ENCODE results near the gene CALY. TPM values are rescaled to one million over a fixed set of nuclear protein-coding genes. Genes with fewer than 3 reads are reported as not detected.

The CALY gene
- total RNA-seq, 3 donors from 2014 or later (not counting 1 experiment from before 2014, with no cell fraction given): not detected

DNA sequence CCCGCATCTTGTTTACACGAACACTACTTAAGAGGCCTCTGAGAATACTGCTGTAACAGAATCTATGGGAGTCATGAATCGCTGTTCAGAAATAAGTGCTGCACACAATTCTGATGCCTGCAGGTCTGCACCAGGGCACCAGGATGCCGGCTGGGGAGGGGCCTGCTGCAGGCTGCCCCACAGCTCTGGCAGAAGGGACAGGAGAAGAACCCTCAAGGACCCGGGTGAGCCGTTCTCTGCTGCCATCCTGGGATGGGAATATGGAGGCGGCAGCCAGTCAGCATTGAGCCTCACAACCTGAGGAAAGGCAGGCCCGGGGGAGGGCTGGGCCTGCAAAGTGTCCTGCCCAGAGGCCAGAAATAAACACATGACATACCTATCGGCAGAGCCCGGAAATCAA is 39.2 kb downstream of the CALY start:
- Mint-ChIP-seq H3K4me1 (peaks cover 0 to under 1% of the 10 kb centered on the region in 2 donors), H3K27ac (no peak overlapping the region), H3K36me3 (peaks cover 15% of the 10 kb centered on the region), H3K27me3 (ENCODE audit: low read depth in 2 of 2) (no peaks in the 10 kb centered on the region), H3K9me3 (no peaks in the 10 kb centered on the region), H3K4me3 (no peak overlapping the region)
- intact Hi-C loops (cut with micrococcal nuclease): no loop called here
- no peak overlapping the region for H3K4me3 ChIP-seq (ENCODE audit: low read length)
- TF ChIP-seq, protein P1, sequence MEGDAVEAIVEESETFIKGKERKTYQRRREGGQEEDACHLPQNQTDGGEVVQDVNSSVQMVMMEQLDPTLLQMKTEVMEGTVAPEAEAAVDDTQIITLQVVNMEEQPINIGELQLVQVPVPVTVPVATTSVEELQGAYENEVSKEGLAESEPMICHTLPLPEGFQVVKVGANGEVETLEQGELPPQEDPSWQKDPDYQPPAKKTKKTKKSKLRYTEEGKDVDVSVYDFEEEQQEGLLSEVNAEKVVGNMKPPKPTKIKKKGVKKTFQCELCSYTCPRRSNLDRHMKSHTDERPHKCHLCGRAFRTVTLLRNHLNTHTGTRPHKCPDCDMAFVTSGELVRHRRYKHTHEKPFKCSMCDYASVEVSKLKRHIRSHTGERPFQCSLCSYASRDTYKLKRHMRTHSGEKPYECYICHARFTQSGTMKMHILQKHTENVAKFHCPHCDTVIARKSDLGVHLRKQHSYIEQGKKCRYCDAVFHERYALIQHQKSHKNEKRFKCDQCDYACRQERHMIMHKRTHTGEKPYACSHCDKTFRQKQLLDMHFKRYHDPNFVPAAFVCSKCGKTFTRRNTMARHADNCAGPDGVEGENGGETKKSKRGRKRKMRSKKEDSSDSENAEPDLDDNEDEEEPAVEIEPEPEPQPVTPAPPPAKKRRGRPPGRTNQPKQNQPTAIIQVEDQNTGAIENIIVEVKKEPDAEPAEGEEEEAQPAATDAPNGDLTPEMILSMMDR (IDR thresholded peaks at IDR 0.05): no peak
- H3K27me3 ChIP-seq (ENCODE audit: control insufficient read depth, insufficient read depth, low read length): no peaks in the 10 kb centered on the region
- H3K36me3 ChIP-seq (ENCODE audit: control insufficient read depth, insufficient read depth, low read length): peaks cover 75% of the 10 kb centered on the region
- H3K4me1 ChIP-seq (ENCODE audit: control insufficient read depth, insufficient read depth, low read length): peaks cover 7% of the 10 kb centered on the region
- WGBS (ENCODE audit: insufficient coverage): 97% methylated on average over 10 of the region's 10 CpGs
- ATAC-seq (no peak), DNase-seq (no peak)
- no peaks in the 10 kb centered on the region for H3K9me3 ChIP-seq (ENCODE audit: control insufficient read depth, insufficient read depth, low read length)
- H3K27ac ChIP-seq (ENCODE audit: low read length): no peak overlapping the region

DNA sequence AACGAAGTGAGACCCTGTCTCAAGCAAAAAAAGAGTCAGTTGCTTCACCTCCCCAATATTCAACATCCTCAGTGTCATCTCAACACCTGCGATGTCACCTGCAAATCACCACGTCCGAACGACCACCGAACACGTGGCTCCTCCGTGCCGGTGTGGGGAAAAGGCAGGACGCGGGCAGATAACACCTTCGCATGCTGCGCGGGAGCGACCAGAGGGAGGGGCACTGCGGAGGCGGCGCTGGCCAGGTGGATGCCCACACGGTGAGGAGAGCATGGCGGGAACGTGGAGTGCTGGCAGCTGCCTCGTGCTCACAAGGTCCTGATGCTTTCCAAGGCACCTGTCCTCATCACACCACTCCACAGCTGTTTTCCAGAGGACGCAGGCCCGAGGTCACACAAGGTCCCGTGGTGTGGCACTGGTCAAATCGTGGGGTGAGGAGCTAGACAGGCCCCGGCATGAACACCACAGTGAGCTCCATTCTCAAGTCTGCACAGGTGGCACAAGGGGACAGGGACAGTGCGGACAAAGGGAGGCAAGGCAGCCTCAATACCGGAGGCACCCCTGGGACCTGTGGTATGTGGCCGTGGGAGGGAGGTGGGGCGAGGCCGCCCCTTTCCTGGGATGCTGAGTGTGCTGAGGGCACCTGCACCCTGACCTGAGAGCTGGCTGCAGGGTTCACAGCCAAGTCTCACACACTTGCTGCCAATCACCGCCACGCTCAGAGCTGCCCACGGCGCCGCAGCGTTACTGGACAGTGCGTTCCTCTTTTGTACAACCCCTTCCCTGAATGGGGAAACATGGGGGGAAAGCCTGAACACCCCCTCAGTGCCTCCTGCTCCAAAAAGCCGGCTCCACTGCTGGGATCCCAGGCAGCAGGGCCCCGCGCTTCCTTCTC is 41.0 kb downstream of the CALY start:
- peaks cover 13% of the 10 kb centered on the region for H3K36me3 Mint-ChIP-seq
- H3K27me3 ChIP-seq (ENCODE audit: control insufficient read depth, insufficient read depth, low read length): no peaks in the 10 kb centered on the region
- H3K4me1 ChIP-seq (ENCODE audit: control insufficient read depth, insufficient read depth, low read length): peaks cover 7% of the 10 kb centered on the region
- DNase-seq: no peak
- no peaks in the 10 kb centered on the region for H3K4me1 Mint-ChIP-seq
- ATAC-seq: no peak
- H3K4me3 Mint-ChIP-seq: no peak overlapping the region
- H3K9me3 Mint-ChIP-seq: no peaks in the 10 kb centered on the region
- intact Hi-C loops (cut with micrococcal nuclease): no loop called here
- no peaks in the 10 kb centered on the region for H3K27me3 Mint-ChIP-seq (ENCODE audit: low read depth in 2 of 2)
- H3K27ac Mint-ChIP-seq: no peak overlapping the region
- TF ChIP-seq, protein P1 (IDR thresholded peaks at IDR 0.05): no peak
- no peaks in the 10 kb centered on the region for H3K9me3 ChIP-seq (ENCODE audit: control insufficient read depth, insufficient read depth, low read length)
- H3K27ac ChIP-seq (ENCODE audit: low read length): no peak overlapping the region
- H3K4me3 ChIP-seq (ENCODE audit: low read length): no peak overlapping the region
- peaks cover 80% of the 10 kb centered on the region for H3K36me3 ChIP-seq (ENCODE audit: control insufficient read depth, insufficient read depth, low read length)
- 97% methylated on average over 42 of the region's 42 CpGs for WGBS (ENCODE audit: insufficient coverage)

DNA sequence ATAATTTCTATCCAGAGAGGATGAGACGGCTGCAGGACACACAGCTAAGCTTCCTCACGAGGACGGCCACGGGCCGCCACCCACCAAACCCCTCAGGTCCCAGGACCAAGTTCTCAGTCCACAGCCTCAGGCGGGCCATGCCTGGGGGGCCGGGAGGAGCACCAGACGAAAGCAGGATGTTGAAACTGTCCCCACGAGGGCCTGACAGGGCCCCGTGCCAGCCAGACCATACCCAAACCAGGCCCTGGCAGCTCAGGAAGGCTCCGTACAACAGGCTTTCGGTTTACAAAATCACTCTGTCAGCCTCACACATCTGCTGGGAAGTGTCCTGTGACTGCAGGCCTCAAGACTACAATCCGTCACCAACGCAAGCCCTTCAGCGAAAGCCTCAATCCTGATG is 42.5 kb downstream of the CALY start:
- no peak overlapping the region for H3K4me3 ChIP-seq (ENCODE audit: low read length)
- TF ChIP-seq, protein P1 (IDR thresholded peaks at IDR 0.05): no peak
- no peaks in the 10 kb centered on the region for H3K27me3 ChIP-seq (ENCODE audit: control insufficient read depth, insufficient read depth, low read length)
- DNase-seq (no peak), ATAC-seq (no peak)
- Mint-ChIP-seq H3K36me3 (no peaks in the 10 kb centered on the region), H3K9me3 (no peaks in the 10 kb centered on the region), H3K27me3 (ENCODE audit: low read depth in 2 of 2) (no peaks in the 10 kb centered on the region), H3K4me3 (no peak overlapping the region), H3K4me1 (no peaks in the 10 kb centered on the region), H3K27ac (no peak overlapping the region)
- WGBS (ENCODE audit: insufficient coverage): 92% methylated on average over 15 of the region's 15 CpGs
- peaks cover 82% of the 10 kb centered on the region for H3K36me3 ChIP-seq (ENCODE audit: control insufficient read depth, insufficient read depth, low read length)
- intact Hi-C loops (cut with micrococcal nuclease): no loop called here
- no peak overlapping the region for H3K27ac ChIP-seq (ENCODE audit: low read length)
- peaks cover 7% of the 10 kb centered on the region for H3K4me1 ChIP-seq (ENCODE audit: control insufficient read depth, insufficient read depth, low read length)
- H3K9me3 ChIP-seq (ENCODE audit: control insufficient read depth, insufficient read depth, low read length): no peaks in the 10 kb centered on the region

DNA sequence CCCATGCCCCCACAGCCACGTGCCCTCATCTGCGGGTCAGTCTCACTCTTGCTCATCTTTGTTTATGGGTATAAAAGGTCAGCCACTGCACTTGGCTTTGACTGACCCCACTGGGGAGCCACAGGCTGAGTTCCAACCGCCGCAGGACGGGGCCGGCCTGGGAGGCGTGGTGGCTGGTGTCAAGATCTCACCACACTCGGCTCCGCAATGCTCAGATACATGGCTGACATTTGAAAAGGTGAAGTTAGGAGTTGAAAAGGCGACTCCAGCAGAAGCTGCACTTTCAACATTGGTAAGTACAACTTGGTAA is 42.9 kb downstream of the CALY start:
- peaks cover 80% of the 10 kb centered on the region for H3K36me3 ChIP-seq (ENCODE audit: control insufficient read depth, insufficient read depth, low read length)
- no peak overlapping the region for H3K27ac ChIP-seq (ENCODE audit: low read length)
- H3K4me1 Mint-ChIP-seq: no peaks in the 10 kb centered on the region
- no peak for DNase-seq
- no peak overlapping the region for H3K4me3 Mint-ChIP-seq
- H3K9me3 Mint-ChIP-seq: no peaks in the 10 kb centered on the region
- no peak overlapping the region for H3K27ac Mint-ChIP-seq
- ATAC-seq: no peak
- H3K36me3 Mint-ChIP-seq: peaks cover 4% of the 10 kb centered on the region
- H3K9me3 ChIP-seq (ENCODE audit: control insufficient read depth, insufficient read depth, low read length): no peaks in the 10 kb centered on the region
- intact Hi-C loops (cut with micrococcal nuclease): no loop called here
- H3K4me1 ChIP-seq (ENCODE audit: control insufficient read depth, insufficient read depth, low read length): peaks cover 7% of the 10 kb centered on the region
- no peaks in the 10 kb centered on the region for H3K27me3 Mint-ChIP-seq (ENCODE audit: low read depth in 2 of 2)
- TF ChIP-seq, protein P1 (IDR thresholded peaks at IDR 0.05): no peak
- H3K4me3 ChIP-seq (ENCODE audit: low read length): no peak overlapping the region
- WGBS (ENCODE audit: insufficient coverage): 96% methylated on average over 10 of the region's 10 CpGs
- H3K27me3 ChIP-seq (ENCODE audit: control insufficient read depth, insufficient read depth, low read length): no peaks in the 10 kb centered on the region
